Measurements from ENCODE around the gene RRAS2. TPM values are rescaled to one million over a fixed set of nuclear protein-coding genes. Genes with fewer than 3 reads are reported as not detected.

RRAS2 gene
- total and polyA plus RNA-seq, 9 of the 15 experiments (the other 6 are each of a cell fraction or from before 2014, with no cell fraction given), result 9.4 to 47.5 (median 37.6) TPM

DNA sequence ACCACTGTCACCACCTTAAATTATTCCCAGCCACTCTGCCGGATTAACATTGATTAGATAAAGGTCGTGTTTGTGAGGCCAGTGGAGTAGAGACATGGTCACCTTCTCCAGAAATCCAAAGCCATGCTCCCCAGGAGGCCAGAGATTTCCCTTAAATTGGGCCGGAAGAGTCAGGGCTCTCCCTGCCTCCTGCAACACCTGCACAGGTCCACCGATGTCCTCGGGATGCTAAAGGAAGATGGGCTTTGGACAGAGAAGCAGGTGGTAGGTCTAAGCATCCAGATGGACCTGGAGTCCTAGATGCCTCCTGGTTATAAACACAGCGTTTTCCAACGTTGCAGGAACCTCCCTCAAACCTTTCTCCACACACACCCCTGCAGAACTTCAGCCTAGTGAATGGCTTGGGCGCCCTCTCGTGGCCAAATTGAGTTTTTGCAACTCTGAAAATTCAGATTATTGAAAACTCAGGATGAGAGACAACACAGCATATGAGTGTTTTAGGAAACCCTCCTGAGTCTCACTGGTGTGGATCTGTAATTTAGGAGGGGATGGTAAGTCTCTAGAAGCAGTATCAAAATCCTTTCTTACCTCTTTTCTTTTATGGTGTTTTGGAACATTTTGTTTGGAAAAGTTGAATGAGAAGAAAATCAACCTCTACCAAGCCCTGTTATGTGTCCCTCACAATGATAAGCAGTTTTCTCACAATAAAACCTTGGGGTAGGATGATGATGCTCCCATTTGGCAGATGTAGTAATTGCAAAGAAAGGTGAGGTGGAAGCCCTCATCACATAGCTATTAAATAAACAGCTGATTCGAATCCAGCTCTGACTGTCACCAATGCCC, 109.6 kb downstream of the RRAS2 start (continued):
- TF ChIP-seq REST (IDR thresholded peaks at IDR 0.05; ENCODE audit: borderline replicate concordance) (peak; percentile 80), REST (CRISPR knock-in tag; IDR thresholded peaks at IDR 0.05; ENCODE audit: low read depth) (no peak), ZNF311 (CRISPR knock-in tag; IDR thresholded peaks at IDR 0.05) (no peak), MEF2D (tag; conservative IDR thresholded peaks at IDR 0.05; ENCODE audit: low read depth) (no peak), ARID1B (IDR thresholded peaks at IDR 0.05) (no peak), STAG1 (CRISPR knock-in tag; IDR thresholded peaks at IDR 0.05; ENCODE audit: borderline replicate concordance) (peak; percentile 79; the same call in 1 of the 2 replicates), ZNF280B (CRISPR knock-in tag; IDR thresholded peaks at IDR 0.05) (no peak), DEAF1 (CRISPR knock-in tag; IDR thresholded peaks at IDR 0.05) (peak; percentile 94), ZNF3 (CRISPR knock-in tag; IDR thresholded peaks at IDR 0.05) (no peak), CC2D1A (IDR thresholded peaks at IDR 0.05) (0 out of 2 replicates have a peak, but pooled peaks have one; percentile 40), PML (IDR thresholded peaks at IDR 0.05; ENCODE audit: low read length) (no peak), THAP7 (CRISPR knock-in tag; IDR thresholded peaks at IDR 0.05) (no peak)
- TF ChIP-seq, protein P1, sequence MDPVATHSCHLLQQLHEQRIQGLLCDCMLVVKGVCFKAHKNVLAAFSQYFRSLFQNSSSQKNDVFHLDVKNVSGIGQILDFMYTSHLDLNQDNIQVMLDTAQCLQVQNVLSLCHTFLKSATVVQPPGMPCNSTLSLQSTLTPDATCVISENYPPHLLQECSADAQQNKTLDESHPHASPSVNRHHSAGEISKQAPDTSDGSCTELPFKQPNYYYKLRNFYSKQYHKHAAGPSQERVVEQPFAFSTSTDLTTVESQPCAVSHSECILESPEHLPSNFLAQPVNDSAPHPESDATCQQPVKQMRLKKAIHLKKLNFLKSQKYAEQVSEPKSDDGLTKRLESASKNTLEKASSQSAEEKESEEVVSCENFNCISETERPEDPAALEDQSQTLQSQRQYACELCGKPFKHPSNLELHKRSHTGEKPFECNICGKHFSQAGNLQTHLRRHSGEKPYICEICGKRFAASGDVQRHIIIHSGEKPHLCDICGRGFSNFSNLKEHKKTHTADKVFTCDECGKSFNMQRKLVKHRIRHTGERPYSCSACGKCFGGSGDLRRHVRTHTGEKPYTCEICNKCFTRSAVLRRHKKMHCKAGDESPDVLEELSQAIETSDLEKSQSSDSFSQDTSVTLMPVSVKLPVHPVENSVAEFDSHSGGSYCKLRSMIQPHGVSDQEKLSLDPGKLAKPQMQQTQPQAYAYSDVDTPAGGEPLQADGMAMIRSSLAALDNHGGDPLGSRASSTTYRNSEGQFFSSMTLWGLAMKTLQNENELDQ (CRISPR knock-in tag; IDR thresholded peaks at IDR 0.05; ENCODE audit: borderline replicate concordance), result no peak
